ENCODE results near the gene NF1. TPM values are rescaled to one million over a fixed set of nuclear protein-coding genes. Genes with fewer than 3 reads are reported as not detected.

NF1 gene
- total RNA-seq, 1 donor from 2014 or later, result 69.9 TPM

DNA sequence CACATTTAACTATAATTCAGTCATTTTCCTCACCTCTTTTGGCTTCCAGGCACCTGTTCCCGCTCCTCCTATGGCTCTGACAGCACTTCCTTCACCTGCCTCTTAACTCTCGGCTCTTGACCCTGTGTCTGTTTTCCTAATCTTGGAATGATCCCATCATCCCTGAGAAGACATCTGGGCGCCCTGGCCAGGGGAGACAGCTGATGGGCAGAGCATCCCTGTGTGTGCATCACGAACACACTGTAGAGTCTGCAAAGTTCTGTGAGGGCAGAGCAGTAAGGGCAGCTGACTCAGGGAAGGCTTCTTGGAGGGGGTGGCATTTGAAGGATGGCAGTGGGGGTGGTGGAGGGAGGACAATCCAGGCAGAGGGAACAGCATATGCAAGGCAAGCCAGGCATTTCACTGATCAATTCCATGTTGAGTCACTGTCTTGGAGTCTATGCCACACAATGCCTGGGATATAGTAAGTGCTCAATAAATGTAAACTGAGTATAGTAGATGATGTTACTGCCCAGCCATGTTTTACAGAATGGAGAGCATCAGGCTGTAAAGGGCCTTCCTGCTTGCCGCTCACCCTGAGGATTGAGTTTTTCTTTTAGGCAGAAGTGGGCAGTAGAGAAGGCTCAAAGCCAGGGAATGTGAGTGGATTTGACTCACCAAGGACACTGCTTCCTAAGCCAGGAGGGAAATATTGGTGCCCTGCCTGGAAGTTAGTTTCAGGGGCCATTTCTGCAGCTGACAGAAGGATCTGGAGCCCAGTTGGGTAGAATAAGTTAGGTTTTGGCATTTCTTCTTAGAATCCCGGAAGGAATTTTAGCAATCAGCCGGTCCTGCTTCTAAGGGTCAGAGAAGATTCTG, 290.9 kb downstream of the NF1 start:
- no peaks in the 10 kb centered on the region for H3K9me3 Mint-ChIP-seq
- peaks cover 23% of the 10 kb centered on the region for H3K27me3 Mint-ChIP-seq
- H3K4me1 Mint-ChIP-seq (ENCODE audit: unreplicated experiment), result peaks cover 7% of the 10 kb centered on the region
- TF ChIP-seq, protein P1, sequence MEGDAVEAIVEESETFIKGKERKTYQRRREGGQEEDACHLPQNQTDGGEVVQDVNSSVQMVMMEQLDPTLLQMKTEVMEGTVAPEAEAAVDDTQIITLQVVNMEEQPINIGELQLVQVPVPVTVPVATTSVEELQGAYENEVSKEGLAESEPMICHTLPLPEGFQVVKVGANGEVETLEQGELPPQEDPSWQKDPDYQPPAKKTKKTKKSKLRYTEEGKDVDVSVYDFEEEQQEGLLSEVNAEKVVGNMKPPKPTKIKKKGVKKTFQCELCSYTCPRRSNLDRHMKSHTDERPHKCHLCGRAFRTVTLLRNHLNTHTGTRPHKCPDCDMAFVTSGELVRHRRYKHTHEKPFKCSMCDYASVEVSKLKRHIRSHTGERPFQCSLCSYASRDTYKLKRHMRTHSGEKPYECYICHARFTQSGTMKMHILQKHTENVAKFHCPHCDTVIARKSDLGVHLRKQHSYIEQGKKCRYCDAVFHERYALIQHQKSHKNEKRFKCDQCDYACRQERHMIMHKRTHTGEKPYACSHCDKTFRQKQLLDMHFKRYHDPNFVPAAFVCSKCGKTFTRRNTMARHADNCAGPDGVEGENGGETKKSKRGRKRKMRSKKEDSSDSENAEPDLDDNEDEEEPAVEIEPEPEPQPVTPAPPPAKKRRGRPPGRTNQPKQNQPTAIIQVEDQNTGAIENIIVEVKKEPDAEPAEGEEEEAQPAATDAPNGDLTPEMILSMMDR (conservative IDR thresholded peaks at IDR 0.05), result no peak
- no peak overlapping the region for H3K4me3 Mint-ChIP-seq
- no peak for DNase-seq (ENCODE audit: extremely low spot score, unreplicated experiment)
- H3K27ac Mint-ChIP-seq, result no peak overlapping the region
- peaks cover 3% of the 10 kb centered on the region for H3K36me3 Mint-ChIP-seq

DNA sequence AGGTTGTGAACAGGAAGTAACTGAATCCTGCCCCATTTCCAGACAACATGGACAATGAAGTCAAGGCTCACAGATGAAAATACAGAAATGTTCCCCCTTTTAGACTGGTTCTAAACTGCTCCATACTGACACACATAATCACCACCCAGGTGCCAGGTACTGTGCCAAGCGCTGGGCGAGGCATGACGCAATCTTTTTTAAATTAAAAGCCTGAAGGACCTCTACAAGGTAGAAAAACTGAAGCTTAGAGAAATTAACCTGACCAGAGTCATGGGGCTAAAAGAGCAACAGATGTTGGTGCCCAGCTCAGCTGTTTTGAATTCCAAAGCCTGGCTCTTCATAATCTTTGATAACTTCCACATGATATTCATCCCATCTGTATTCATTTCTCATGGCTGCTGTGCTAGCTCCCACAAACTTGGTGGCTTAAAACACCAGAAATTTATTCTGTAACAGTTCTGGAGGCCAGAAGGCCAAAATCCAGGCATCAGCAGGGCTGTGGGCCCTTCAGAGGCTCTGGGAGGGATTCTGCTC, 291.8 kb downstream of the NF1 start:
- TF ChIP-seq, protein P1 (conservative IDR thresholded peaks at IDR 0.05), result no peak
- Mint-ChIP-seq H3K36me3 (peaks cover 3% of the 10 kb centered on the region), H3K27me3 (peaks cover 27% of the 10 kb centered on the region), H3K9me3 (no peaks in the 10 kb centered on the region), H3K4me3 (no peak overlapping the region), H3K27ac (no peak overlapping the region), H3K4me1 (ENCODE audit: unreplicated experiment) (peaks cover 7% of the 10 kb centered on the region)
- DNase-seq (ENCODE audit: extremely low spot score, unreplicated experiment), result no peak

DNA sequence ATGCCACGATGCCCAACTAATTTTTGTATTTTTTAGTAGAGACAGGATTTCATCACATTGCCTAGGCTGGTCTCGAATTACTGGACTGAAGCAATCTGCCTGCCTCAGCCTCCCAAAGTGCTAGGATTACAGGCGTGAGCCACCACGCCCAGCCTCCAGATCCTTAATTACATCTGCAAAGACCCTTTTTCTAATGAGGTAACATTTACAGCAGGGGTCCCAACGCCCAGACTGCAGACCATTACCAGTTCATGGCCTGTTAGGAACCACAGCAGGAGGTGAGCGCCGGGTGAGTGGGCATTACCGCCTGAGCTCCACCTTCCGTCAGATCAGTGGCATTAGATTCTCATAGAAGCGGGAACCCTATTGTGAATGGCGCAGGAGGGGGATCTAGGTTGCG, 292.7 kb downstream of the NF1 start:
- Mint-ChIP-seq H3K9me3 (no peaks in the 10 kb centered on the region), H3K27me3 (peaks cover 30% of the 10 kb centered on the region), H3K4me1 (ENCODE audit: unreplicated experiment) (peaks cover 7% of the 10 kb centered on the region), H3K27ac (no peak overlapping the region), H3K36me3 (peaks cover 3% of the 10 kb centered on the region), H3K4me3 (no peak overlapping the region)
- TF ChIP-seq, protein P1 (conservative IDR thresholded peaks at IDR 0.05), result no peak
- peak; percentile 39 for DNase-seq (ENCODE audit: extremely low spot score, unreplicated experiment)

DNA sequence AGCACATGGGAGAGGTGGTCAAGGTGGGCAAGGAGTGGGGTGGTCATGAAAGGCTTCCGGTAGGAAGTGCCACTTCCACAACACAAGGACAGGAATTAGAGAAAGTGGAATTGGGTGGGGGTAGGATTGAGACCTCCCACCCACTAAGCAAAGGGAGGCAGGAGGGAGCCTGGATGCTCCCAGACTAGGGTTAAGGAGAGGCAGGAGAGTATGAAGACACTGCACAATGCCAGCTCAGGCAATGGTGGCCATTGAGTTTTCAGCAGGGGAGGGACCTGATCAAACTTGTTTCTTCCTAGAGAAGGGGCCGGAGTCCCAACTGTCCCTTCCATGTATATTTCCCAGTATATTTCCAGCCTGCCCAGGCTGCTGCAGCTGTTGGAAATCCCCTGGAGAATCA, 293.6 kb downstream of the NF1 start:
- TF ChIP-seq, protein P1 (conservative IDR thresholded peaks at IDR 0.05), result no peak
- no peak overlapping the region for H3K27ac Mint-ChIP-seq
- peaks cover 7% of the 10 kb centered on the region for H3K4me1 Mint-ChIP-seq (ENCODE audit: unreplicated experiment)
- H3K36me3 Mint-ChIP-seq, result peaks cover under 1% of the 10 kb centered on the region
- peaks cover 39% of the 10 kb centered on the region for H3K27me3 Mint-ChIP-seq
- peak; percentile 39 for DNase-seq (ENCODE audit: extremely low spot score, unreplicated experiment)
- H3K9me3 Mint-ChIP-seq, result no peaks in the 10 kb centered on the region
- peak overlapping the region; percentile 53 for H3K4me3 Mint-ChIP-seq

DNA sequence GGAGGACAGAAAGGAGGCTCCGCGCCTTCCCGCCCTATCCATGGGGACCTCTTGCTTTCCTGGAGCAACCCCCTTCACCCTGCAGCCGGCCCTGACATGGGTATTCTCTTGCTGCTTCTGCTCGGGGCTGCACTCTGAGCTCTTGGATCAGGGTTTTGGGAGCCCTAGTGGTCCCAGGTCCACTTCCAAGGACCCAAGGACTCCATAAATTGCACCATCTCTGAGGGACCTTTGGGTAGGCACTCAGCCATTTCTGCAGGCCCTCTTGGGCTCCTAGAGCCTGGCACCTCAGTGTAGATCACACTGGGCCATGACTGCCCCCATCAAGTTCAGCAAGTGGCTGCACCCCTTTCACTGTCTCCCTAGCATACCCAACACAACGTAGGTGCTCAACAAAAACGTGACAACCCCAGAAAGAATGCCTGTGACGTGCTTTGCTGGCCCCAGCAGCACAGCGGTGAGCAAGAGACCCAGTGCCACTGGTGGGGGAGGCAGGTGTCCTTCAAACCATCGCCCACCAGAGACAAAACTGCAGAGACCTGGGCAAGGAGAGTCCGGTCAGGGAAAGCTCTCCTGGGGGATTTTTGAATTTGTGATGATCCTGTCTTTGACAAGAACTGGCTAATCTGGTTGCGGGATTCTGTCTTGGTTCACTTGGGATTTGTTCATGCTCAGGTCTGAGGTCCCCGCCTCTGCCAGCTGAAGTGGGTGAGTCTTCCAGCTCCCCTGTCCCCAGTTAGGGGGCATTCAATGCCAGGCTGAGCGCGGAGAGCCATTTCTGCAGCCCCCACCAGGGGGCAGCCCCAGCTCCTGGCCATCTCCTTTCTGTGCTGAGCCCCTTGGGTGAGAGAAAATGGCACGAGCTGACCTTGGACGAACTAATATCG, 294.2 kb downstream of the NF1 start:
- peak; percentile 71 for DNase-seq (ENCODE audit: extremely low spot score, unreplicated experiment)
- Mint-ChIP-seq H3K9me3 (no peaks in the 10 kb centered on the region), H3K36me3 (no peaks in the 10 kb centered on the region), H3K27ac (no peak overlapping the region), H3K27me3 (peaks cover 46% of the 10 kb centered on the region), H3K4me1 (ENCODE audit: unreplicated experiment) (peaks cover 7% of the 10 kb centered on the region), H3K4me3 (no peak overlapping the region)
- TF ChIP-seq, protein P1 (conservative IDR thresholded peaks at IDR 0.05), result peak; percentile 84

Data from type B pancreatic cell (in vitro differentiated cells).